Measurements from ENCODE around the gene SELENOT.

SELENOT gene

DNA sequence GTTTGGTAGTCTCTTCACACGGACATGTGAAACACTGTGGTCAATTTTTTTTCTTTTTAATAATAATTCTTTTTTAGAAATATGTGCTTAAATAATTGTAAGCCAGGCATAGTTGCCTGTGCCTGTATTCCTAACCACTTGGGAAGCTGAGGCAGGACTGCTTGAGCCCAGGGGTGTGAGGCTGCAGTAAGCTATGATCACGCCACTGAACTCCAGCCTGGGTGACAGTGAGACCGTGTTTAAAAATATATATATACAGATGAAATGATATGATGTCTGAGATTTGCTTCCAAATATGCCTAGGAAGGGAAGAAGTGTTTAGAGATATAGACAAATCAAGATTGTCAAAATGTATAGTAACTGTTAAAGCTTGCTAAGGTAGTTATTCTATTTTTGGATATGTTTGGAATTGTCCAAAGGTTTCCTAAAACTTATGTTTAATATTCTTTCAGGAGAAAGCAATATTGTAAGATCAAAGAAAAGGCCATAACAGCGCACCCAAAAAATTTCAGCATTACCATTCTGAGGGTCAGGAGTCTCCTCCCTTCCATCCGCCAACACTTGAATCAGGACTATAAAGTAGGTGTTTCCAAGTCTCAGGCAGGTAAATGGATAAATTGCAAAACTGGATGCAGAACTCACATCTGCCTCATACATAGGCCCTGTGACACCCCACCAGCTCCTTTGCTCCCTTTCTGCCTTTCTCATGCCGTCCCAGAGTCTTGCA, 532 bp upstream of the SELENOT start:
- peak overlapping the region; percentile 73 for H3K4me3 ChIP-seq (ENCODE audit: low read length, poor library complexity, severe bottlenecking)
- H3K27me3 ChIP-seq (ENCODE audit: insufficient read depth, low read length, poor library complexity, severe bottlenecking), result no peaks in the 10 kb centered on the region
- no peaks in the 10 kb centered on the region for H3F3A ChIP-seq (ENCODE audit: low read depth)
- peaks cover 76% of the 10 kb centered on the region for H3K79me2 ChIP-seq (ENCODE audit: insufficient read depth, low read length)
- peak overlapping the region; percentile 69 for H2AFZ ChIP-seq (ENCODE audit: low read length)
- H3K9me2 ChIP-seq (replicated peaks; ENCODE audit: low read depth, low read length), result no peaks in the 10 kb centered on the region
- H3K36me3 ChIP-seq (ENCODE audit: insufficient read depth, low read length), result no peaks in the 10 kb centered on the region
- no peak for TF ChIP-seq EZH2phosphoT487 (IDR thresholded peaks at IDR 0.05; ENCODE audit: borderline replicate concordance)
- TF ChIP-seq, protein P1, sequence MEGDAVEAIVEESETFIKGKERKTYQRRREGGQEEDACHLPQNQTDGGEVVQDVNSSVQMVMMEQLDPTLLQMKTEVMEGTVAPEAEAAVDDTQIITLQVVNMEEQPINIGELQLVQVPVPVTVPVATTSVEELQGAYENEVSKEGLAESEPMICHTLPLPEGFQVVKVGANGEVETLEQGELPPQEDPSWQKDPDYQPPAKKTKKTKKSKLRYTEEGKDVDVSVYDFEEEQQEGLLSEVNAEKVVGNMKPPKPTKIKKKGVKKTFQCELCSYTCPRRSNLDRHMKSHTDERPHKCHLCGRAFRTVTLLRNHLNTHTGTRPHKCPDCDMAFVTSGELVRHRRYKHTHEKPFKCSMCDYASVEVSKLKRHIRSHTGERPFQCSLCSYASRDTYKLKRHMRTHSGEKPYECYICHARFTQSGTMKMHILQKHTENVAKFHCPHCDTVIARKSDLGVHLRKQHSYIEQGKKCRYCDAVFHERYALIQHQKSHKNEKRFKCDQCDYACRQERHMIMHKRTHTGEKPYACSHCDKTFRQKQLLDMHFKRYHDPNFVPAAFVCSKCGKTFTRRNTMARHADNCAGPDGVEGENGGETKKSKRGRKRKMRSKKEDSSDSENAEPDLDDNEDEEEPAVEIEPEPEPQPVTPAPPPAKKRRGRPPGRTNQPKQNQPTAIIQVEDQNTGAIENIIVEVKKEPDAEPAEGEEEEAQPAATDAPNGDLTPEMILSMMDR (conservative IDR thresholded peaks at IDR 0.05; ENCODE audit: low read length), result no peak
- H3K4me2 ChIP-seq (ENCODE audit: low read depth, low read length, poor library complexity, severe bottlenecking), result peak overlapping the region; percentile 58
- H3K9ac ChIP-seq (ENCODE audit: low read depth, low read length, poor library complexity, severe bottlenecking), result peak overlapping the region; percentile 81
- peaks cover 58% of the 10 kb centered on the region for H3K4me1 ChIP-seq (ENCODE audit: insufficient read depth, low read length, poor library complexity, severe bottlenecking)
- H4K20me1 ChIP-seq (ENCODE audit: insufficient read depth, low read length, poor library complexity, severe bottlenecking), result peaks cover 40% of the 10 kb centered on the region
- H3K9me3 ChIP-seq (ENCODE audit: insufficient read depth, low read depth, low read length), result no peaks in the 10 kb centered on the region

DNA sequence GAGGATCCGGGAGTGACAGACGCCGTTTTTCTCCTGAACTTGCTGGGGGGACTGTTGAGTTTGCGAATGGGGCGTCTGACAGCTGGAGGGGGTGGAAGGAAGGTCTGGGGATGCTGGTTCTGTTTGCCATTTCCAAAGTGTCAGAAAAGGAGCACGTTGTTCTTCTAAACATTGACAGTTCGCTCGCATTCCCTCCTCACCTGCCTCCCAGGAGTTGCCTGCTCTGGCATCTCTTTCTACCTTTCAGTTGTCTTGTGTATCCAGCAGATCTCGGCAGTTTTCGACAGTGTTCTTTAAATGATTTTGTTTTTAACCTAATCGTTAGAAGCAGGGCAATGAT, 829 bp downstream of the SELENOT start:
- Histone ChIP-seq H3K27me3 (ENCODE audit: insufficient read depth, low read length, poor library complexity, severe bottlenecking) (no peaks in the 10 kb centered on the region), H3K9me2 (replicated peaks; ENCODE audit: low read depth, low read length) (no peaks in the 10 kb centered on the region), H4K20me1 (ENCODE audit: insufficient read depth, low read length, poor library complexity, severe bottlenecking) (peaks cover 54% of the 10 kb centered on the region), H3K4me2 (ENCODE audit: low read depth, low read length, poor library complexity, severe bottlenecking) (peak overlapping the region; percentile 93), H3K4me3 (ENCODE audit: low read length, poor library complexity, severe bottlenecking) (peak overlapping the region; percentile 73), H3K36me3 (ENCODE audit: insufficient read depth, low read length) (no peaks in the 10 kb centered on the region), H3K9me3 (ENCODE audit: insufficient read depth, low read depth, low read length) (no peaks in the 10 kb centered on the region), H3K9ac (ENCODE audit: low read depth, low read length, poor library complexity, severe bottlenecking) (peak overlapping the region; percentile 81), H3F3A (ENCODE audit: low read depth) (no peaks in the 10 kb centered on the region), H3K79me2 (ENCODE audit: insufficient read depth, low read length) (peaks cover 85% of the 10 kb centered on the region), H3K4me1 (ENCODE audit: insufficient read depth, low read length, poor library complexity, severe bottlenecking) (peaks cover 66% of the 10 kb centered on the region), H2AFZ (ENCODE audit: low read length) (peak overlapping the region; percentile 44)
- TF ChIP-seq EZH2phosphoT487 (IDR thresholded peaks at IDR 0.05; ENCODE audit: borderline replicate concordance), result no peak

DNA sequence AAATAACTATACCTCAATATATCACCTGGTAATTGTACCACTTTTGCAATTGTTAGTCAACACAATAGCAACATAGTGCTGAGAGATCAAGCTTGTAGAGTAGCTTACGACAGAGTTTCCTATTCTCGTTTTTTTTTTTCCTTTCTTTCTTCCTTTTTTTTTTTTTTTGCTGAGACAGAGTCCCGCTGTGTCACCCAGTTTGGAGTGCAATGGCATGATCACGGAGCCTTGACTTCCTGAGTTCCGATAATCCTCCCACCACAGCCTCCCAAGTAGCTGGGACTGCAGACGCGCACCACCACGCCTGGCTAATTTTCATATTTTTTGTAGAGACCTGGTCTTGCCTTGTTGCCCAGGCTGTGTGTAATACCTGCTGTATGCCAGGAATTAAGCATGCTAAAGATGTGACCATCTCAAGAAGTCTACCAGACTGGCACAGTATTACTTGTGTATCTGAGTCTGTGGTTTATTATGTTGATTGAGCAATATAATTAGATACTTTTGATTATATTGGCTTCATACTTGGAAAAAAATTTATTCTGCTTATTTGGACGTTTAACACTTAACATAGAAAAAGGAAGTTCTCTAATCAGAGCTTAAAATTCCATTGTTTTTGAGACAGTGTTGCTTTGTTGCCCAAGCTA, 3.0 kb downstream of the SELENOT start:
- H3K9ac ChIP-seq (ENCODE audit: low read depth, low read length, poor library complexity, severe bottlenecking), result peak overlapping the region; percentile 81
- H4K20me1 ChIP-seq (ENCODE audit: insufficient read depth, low read length, poor library complexity, severe bottlenecking), result peaks cover 74% of the 10 kb centered on the region
- no peaks in the 10 kb centered on the region for H3K36me3 ChIP-seq (ENCODE audit: insufficient read depth, low read length)
- no peaks in the 10 kb centered on the region for H3F3A ChIP-seq (ENCODE audit: low read depth)
- peak overlapping the region; percentile 73 for H3K4me3 ChIP-seq (ENCODE audit: low read length, poor library complexity, severe bottlenecking)
- no peaks in the 10 kb centered on the region for H3K9me3 ChIP-seq (ENCODE audit: insufficient read depth, low read depth, low read length)
- H3K4me2 ChIP-seq (ENCODE audit: low read depth, low read length, poor library complexity, severe bottlenecking), result peak overlapping the region; percentile 93
- H3K27me3 ChIP-seq (ENCODE audit: insufficient read depth, low read length, poor library complexity, severe bottlenecking), result no peaks in the 10 kb centered on the region
- no peak overlapping the region for H2AFZ ChIP-seq (ENCODE audit: low read length)
- H3K9me2 ChIP-seq (replicated peaks; ENCODE audit: low read depth, low read length), result no peaks in the 10 kb centered on the region
- peaks cover 92% of the 10 kb centered on the region for H3K79me2 ChIP-seq (ENCODE audit: insufficient read depth, low read length)
- H3K4me1 ChIP-seq (ENCODE audit: insufficient read depth, low read length, poor library complexity, severe bottlenecking), result peaks cover 56% of the 10 kb centered on the region
- no peak for TF ChIP-seq EZH2phosphoT487 (IDR thresholded peaks at IDR 0.05; ENCODE audit: borderline replicate concordance)
- TF ChIP-seq, protein P1 (conservative IDR thresholded peaks at IDR 0.05; ENCODE audit: low read length), result no peak
